Activated naive CD4-positive, alpha-beta T cell treated with anti-CD3 and anti-CD28 coated beads for 36 hours (primary cell): Measurements from ENCODE around the gene HOXD10. TPM values are rescaled to one million over a fixed set of nuclear protein-coding genes. Genes with fewer than 3 reads are reported as not detected.

Experiments
- CTCF ChIA-PET: fragments of 350-600 bp; sonication (Branson Sonifier 250); formaldehyde crosslinking; loops from one replicate; lab custom pipeline; 2021; ENCODE audit warnings: antibody characterized with exemption; lab: Charles Lee
- DNase-seq: peaks from one replicate; pipeline ENCODE4 v3.0.0-alpha.2; 2020
- H3K27ac Mint-ChIP-seq: one replicate; pipeline ENCODE4 v1.8.0; 2021; ENCODE audit warnings: mild to moderate bottlenecking, mixed read lengths
- H3K27me3 Mint-ChIP-seq: one replicate; pipeline ENCODE4 v1.8.0; 2021; ENCODE audit warnings: low read depth, mixed read lengths
- H3K36me3 Mint-ChIP-seq: one replicate; pipeline ENCODE4 v1.8.0; 2021; ENCODE audit warnings: low read depth, mixed read lengths
- H3K4me1 Mint-ChIP-seq: one replicate; pipeline ENCODE4 v1.8.0; 2021; ENCODE audit warnings: low read depth, mixed read lengths
- H3K4me3 Mint-ChIP-seq: one replicate; pipeline ENCODE4 v1.8.0; 2021; ENCODE audit warnings: mild to moderate bottlenecking, moderate library complexity, mixed read lengths
- H3K9me3 Mint-ChIP-seq: one replicate; pipeline ENCODE4 v1.8.0; 2021; ENCODE audit warnings: mixed read lengths
- intact Hi-C: fragments of 100-400 bp; cut with micrococcal nuclease; formaldehyde crosslinking; loops from one replicate; pipeline ENCODE4 v1.15.1; 2023
- total RNA-seq, 2 experiments: library from RNA; stranded (reverse); gene quantifications; one replicate each; pipeline ENCODE4 v1.2.3, GENCODE V29; 2021

Gene HOXD10
- total RNA-seq, 2 experiments from 2014 or later, result not detected

- Mint-ChIP-seq H3K27me3 (peaks cover 84% of the 10 kb centered on the region), H3K9me3 (no peaks in the 10 kb centered on the region), H3K4me3 (no peak overlapping the region), H3K36me3 (no peaks in the 10 kb centered on the region), H3K27ac (no peak overlapping the region), H3K4me1 (peaks cover 17% of the 10 kb centered on the region)
- no peak for DNase-seq
- CTCF ChIA-PET, result interaction anchor here (0.6 kb wide), 1 partner anchor 300 kb away, joined by 3 read pairs; no protein-coding TSS in a partner anchor
- intact Hi-C loops, result no loop called here
Measured at GRCh38 chr2:176148751-176149421, 32.3 kb downstream of the HOXD10 start.

DNA sequence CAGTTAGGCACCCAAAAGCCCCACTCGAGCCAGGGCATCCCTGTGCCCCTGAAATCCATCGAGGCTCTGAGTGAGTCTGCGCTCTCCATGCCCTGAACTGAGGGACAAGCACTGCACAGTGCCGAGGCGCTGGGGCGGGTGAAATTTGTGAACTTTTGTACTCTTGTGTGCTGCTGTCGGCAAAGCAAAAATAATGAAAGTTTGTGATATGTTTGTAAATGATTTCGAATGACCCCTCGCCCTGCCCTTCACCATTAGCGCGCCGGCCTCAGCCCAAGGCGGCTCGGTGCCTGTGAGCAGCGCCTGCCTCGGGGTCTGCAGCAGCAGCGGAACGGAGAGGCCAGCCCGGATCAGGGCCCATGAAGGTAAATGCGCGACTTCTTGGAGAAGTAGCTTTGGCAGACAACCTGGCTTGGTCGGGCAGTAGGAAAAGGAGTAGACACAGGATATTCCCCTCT is 32.9 kb downstream of the HOXD10 start:
- intact Hi-C loops, result no loop called here
- no peak for DNase-seq
- H3K4me1 Mint-ChIP-seq, result peaks cover 17% of the 10 kb centered on the region
- no peak overlapping the region for H3K27ac Mint-ChIP-seq
- CTCF ChIA-PET, result no interaction called here
- H3K27me3 Mint-ChIP-seq, result peaks cover 86% of the 10 kb centered on the region
- H3K36me3 Mint-ChIP-seq, result no peaks in the 10 kb centered on the region
- no peaks in the 10 kb centered on the region for H3K9me3 Mint-ChIP-seq
- no peak overlapping the region for H3K4me3 Mint-ChIP-seq

DNA sequence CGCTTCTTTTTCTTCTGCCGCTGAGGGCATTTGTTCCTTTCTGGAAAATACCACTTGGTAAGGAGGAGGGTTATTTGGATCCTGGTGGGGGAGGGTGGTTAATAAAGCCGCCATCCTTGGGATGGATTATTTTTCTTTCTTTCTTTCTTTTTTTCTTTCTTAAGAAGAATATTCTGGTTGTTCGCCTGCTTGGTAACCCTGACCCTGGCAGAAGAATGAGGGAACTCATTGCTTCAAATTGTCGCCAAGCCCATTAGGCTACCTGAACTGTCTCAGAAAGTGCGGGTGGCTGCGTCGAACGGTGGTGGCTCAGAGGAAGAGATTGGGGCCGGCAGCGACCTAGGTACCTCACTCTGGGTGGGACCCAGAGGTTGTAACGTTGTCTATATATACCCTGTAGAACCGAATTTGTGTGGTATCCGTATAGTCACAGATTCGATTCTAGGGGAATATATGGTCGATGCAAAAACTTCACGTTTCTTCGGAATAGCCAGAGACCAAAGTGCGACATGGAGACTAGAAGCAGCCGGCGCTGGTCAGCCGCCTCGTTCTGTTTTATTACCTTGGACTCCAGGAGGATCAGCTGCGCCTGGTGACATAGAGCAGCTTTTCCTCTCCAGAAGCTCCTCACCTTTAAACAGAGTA is 33.5 kb downstream of the HOXD10 start:
- Mint-ChIP-seq H3K4me1 (peaks cover 17% of the 10 kb centered on the region), H3K36me3 (no peaks in the 10 kb centered on the region), H3K27ac (no peak overlapping the region), H3K9me3 (no peaks in the 10 kb centered on the region), H3K4me3 (no peak overlapping the region), H3K27me3 (peaks cover 85% of the 10 kb centered on the region)
- no peak for DNase-seq
- intact Hi-C loops, result no loop called here
- CTCF ChIA-PET, result interaction anchor here (1.0 to 1.8 kb wide), 4 partner anchors 9 to 305 kb away, joined by 3 to 6 read pairs (median 6); no protein-coding TSS in a partner anchor

GRCh38 chr2:176150584-176151441 is 34.2 kb downstream of the HOXD10 start:
- DNase-seq, result no peak
- Mint-ChIP-seq H3K4me3 (no peak overlapping the region), H3K27me3 (peaks cover 84% of the 10 kb centered on the region), H3K4me1 (peaks cover 17% of the 10 kb centered on the region), H3K36me3 (no peaks in the 10 kb centered on the region), H3K9me3 (no peaks in the 10 kb centered on the region), H3K27ac (no peak overlapping the region)
- intact Hi-C loops, result no loop called here
- CTCF ChIA-PET, result interaction anchor here (0.6 to 1.8 kb wide), 5 partner anchors 10 to 782 kb away, joined by 3 to 6 read pairs (median 5); no protein-coding TSS in a partner anchor

GRCh38 chr2:176151442-176152287 is 35.1 kb downstream of the HOXD10 start, which contains the start of gene HOXD4:
Gene HOXD4 (plus strand): TSS chr2:176151550. CDS start chr2:176151634, 84 bp downstream.
- no peak within 1 kb of the TSS for H3K27ac Mint-ChIP-seq
- intact Hi-C loops, result no loop called here
- no peaks in the 10 kb centered on the region for H3K36me3 Mint-ChIP-seq
- CTCF ChIA-PET, result interaction anchor here (1.0 to 1.8 kb wide), 4 partner anchors 11 to 303 kb away, joined by 4 to 6 read pairs (median 6); no protein-coding TSS in a partner anchor
- DNase-seq, result no peak
- H3K4me3 Mint-ChIP-seq, result no peak within 1 kb of the TSS
- H3K4me1 Mint-ChIP-seq, result peaks cover 18% of the 10 kb centered on the region
- H3K9me3 Mint-ChIP-seq, result no peaks in the 10 kb centered on the region
- peaks cover 85% of the 10 kb centered on the region for H3K27me3 Mint-ChIP-seq

- no peak overlapping the region for H3K27ac Mint-ChIP-seq
- H3K4me1 Mint-ChIP-seq, result peaks cover 19% of the 10 kb centered on the region
- H3K27me3 Mint-ChIP-seq, result peaks cover 80% of the 10 kb centered on the region
- no peak overlapping the region for H3K4me3 Mint-ChIP-seq
- H3K36me3 Mint-ChIP-seq, result no peaks in the 10 kb centered on the region
- CTCF ChIA-PET, result interaction anchor here (0.8 to 1.0 kb wide), 2 partner anchors 20 to 32 kb away, joined by 3 to 4 read pairs; no protein-coding TSS in a partner anchor
- DNase-seq, result no peak
- intact Hi-C loops, result no loop called here
- H3K9me3 Mint-ChIP-seq, result no peaks in the 10 kb centered on the region
Measured at GRCh38 chr2:176152350-176153181, 36.0 kb downstream of the HOXD10 start.

GRCh38 chr2:176154576-176155252 is 38.1 kb downstream of the HOXD10 start:
- Mint-ChIP-seq H3K4me3 (no peak overlapping the region), H3K4me1 (peaks cover 26% of the 10 kb centered on the region), H3K27me3 (peaks cover 74% of the 10 kb centered on the region), H3K36me3 (no peaks in the 10 kb centered on the region), H3K9me3 (no peaks in the 10 kb centered on the region), H3K27ac (no peak overlapping the region)
- DNase-seq, result no peak
- CTCF ChIA-PET, result interaction anchor here (0.6 to 1.4 kb wide), 4 partner anchors 10 to 576 kb away, joined by 3 to 4 read pairs (median 4); no protein-coding TSS in a partner anchor
- intact Hi-C loops, result no loop called here

DNA sequence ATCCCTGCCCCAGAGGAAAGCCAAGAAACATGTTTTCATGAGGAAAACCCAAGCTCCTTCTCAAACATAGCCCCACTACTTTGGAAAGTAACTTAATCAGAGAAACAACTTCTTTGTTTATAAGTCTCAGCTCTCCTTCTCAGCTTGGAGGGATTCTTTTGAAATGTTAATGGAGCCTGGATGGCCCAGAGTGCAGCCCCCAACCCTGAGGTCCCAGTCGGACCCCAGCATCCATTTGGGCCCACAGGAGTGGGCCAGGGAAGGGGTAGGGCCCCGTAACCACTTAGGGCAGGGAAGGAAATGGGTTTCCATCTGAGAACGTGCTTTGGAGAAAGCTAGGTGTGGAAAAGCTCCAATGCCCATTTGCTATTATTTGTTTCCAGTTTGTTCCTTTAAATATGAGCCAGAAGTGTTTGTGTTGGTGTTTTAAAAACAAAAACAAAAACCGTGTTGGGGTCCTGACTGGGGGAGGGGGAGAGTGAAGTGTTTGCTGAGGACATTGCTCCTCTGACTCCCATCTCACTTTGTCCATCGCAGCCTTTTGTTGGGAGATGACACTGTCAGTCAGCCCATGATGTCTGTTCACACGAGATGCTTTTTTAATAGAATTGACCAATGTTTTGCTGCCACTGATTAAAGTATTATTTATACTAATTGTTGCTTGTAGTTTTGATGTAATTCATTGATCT is 38.9 kb downstream of the HOXD10 start:
- CTCF ChIA-PET, result interaction anchor here (0.6 to 1.4 kb wide), 3 partner anchors 10 to 301 kb away, joined by 3 to 4 read pairs (median 4); no protein-coding TSS in a partner anchor
- no peak for DNase-seq
- peaks cover 73% of the 10 kb centered on the region for H3K27me3 Mint-ChIP-seq
- H3K27ac Mint-ChIP-seq, result no peak overlapping the region
- no peak overlapping the region for H3K4me3 Mint-ChIP-seq
- no peaks in the 10 kb centered on the region for H3K9me3 Mint-ChIP-seq
- no peaks in the 10 kb centered on the region for H3K36me3 Mint-ChIP-seq
- peaks cover 30% of the 10 kb centered on the region for H3K4me1 Mint-ChIP-seq
- intact Hi-C loops, result no loop called here

DNA sequence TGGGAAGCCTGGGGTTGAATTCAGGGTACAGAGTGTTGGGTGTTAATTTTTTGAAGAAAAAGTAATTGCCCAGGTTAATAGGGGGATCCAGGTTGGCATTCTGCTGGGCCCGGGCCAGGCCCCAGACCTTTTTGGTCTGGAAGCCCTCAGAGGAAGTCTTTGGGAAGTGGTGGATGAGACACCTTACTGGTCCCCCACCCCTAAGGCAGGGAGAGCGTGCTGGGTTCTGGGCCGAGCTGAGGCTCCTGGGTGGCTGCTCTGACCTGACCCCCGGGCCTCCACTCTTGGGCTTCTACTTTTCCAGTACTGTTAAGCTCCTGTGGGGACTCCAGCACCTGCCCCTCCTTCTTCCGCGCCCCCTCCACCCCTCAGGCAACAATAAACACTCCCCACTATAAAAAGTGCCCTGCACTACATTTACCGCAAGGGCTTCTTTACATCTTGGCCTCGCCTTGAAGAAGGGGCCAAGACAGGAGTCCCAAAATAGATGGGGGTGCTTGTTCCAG is 39.8 kb downstream of the HOXD10 start:
- intact Hi-C loops, result no loop called here
- Mint-ChIP-seq H3K36me3 (no peaks in the 10 kb centered on the region), H3K27me3 (peaks cover 72% of the 10 kb centered on the region), H3K4me1 (peaks cover 31% of the 10 kb centered on the region), H3K4me3 (no peak overlapping the region), H3K27ac (no peak overlapping the region), H3K9me3 (no peaks in the 10 kb centered on the region)
- CTCF ChIA-PET, result interaction anchor here (0.6 kb wide), 1 partner anchor 302 kb away, joined by 3 read pairs; no protein-coding TSS in a partner anchor
- no peak for DNase-seq
